ENCODE results near the gene GSTA2.

Gene GSTA2

GRCh38 chr6:52728394-52728793, 34.9 kb downstream of the GSTA2 start:
- H3K9ac ChIP-seq, result no peak overlapping the region
- no peak overlapping the region for H3K4me2 ChIP-seq
- no peaks in the 10 kb centered on the region for H4K20me1 ChIP-seq (ENCODE audit: insufficient read depth)
- H2AFZ ChIP-seq (ENCODE audit: low read depth), result no peak overlapping the region
- H3K27me3 ChIP-seq (ENCODE audit: insufficient read depth, low read depth), result no peaks in the 10 kb centered on the region
- H3K79me2 ChIP-seq (ENCODE audit: insufficient read depth, low read depth), result no peaks in the 10 kb centered on the region
- no peak overlapping the region for H3K27ac ChIP-seq
- H3K4me1 ChIP-seq (ENCODE audit: low read depth, poor library complexity, severe bottlenecking), result peaks cover 8% of the 10 kb centered on the region
- TF ChIP-seq CTCF (conservative IDR thresholded peaks at IDR 0.05; ENCODE audit: low read depth, low read length), result no peak
- no peak overlapping the region for H3K4me3 ChIP-seq (IDR thresholded peaks at IDR 0.05; ENCODE audit: insufficient read depth, low read depth, low read length)
- no peaks in the 10 kb centered on the region for H3K36me3 ChIP-seq (ENCODE audit: insufficient read depth)

GRCh38 chr6:52727908-52728307, 35.4 kb downstream of the GSTA2 start:
- no peak overlapping the region for H3K4me3 ChIP-seq (IDR thresholded peaks at IDR 0.05; ENCODE audit: insufficient read depth, low read depth, low read length)
- H4K20me1 ChIP-seq (ENCODE audit: insufficient read depth), result no peaks in the 10 kb centered on the region
- no peaks in the 10 kb centered on the region for H3K36me3 ChIP-seq (ENCODE audit: insufficient read depth)
- H3K9ac ChIP-seq, result no peak overlapping the region
- no peaks in the 10 kb centered on the region for H3K79me2 ChIP-seq (ENCODE audit: insufficient read depth, low read depth)
- H3K27me3 ChIP-seq (ENCODE audit: insufficient read depth, low read depth), result no peaks in the 10 kb centered on the region
- H3K4me1 ChIP-seq (ENCODE audit: low read depth, poor library complexity, severe bottlenecking), result peaks cover 8% of the 10 kb centered on the region
- no peak overlapping the region for H3K4me2 ChIP-seq
- no peak overlapping the region for H2AFZ ChIP-seq (ENCODE audit: low read depth)
- no peak overlapping the region for H3K27ac ChIP-seq
- TF ChIP-seq CTCF (conservative IDR thresholded peaks at IDR 0.05; ENCODE audit: low read depth, low read length), result no peak

- peaks cover 8% of the 10 kb centered on the region for H3K4me1 ChIP-seq (ENCODE audit: low read depth, poor library complexity, severe bottlenecking)
- H3K4me2 ChIP-seq, result no peak overlapping the region
- no peak overlapping the region for H3K9ac ChIP-seq
- no peaks in the 10 kb centered on the region for H3K36me3 ChIP-seq (ENCODE audit: insufficient read depth)
- no peaks in the 10 kb centered on the region for H3K27me3 ChIP-seq (ENCODE audit: insufficient read depth, low read depth)
- no peaks in the 10 kb centered on the region for H4K20me1 ChIP-seq (ENCODE audit: insufficient read depth)
- no peaks in the 10 kb centered on the region for H3K79me2 ChIP-seq (ENCODE audit: insufficient read depth, low read depth)
- H3K27ac ChIP-seq, result no peak overlapping the region
- H3K4me3 ChIP-seq (IDR thresholded peaks at IDR 0.05; ENCODE audit: insufficient read depth, low read depth, low read length), result no peak overlapping the region
- H2AFZ ChIP-seq (ENCODE audit: low read depth), result no peak overlapping the region
- no peak for TF ChIP-seq CTCF (conservative IDR thresholded peaks at IDR 0.05; ENCODE audit: low read depth, low read length)
Measured at GRCh38 chr6:52726741-52727535, 36.3 kb downstream of the GSTA2 start.

- Histone ChIP-seq H3K36me3 (ENCODE audit: insufficient read depth) (no peaks in the 10 kb centered on the region), H3K4me2 (no peak overlapping the region), H3K27me3 (ENCODE audit: insufficient read depth, low read depth) (no peaks in the 10 kb centered on the region), H3K9ac (no peak overlapping the region), H3K27ac (no peak overlapping the region), H2AFZ (ENCODE audit: low read depth) (no peak overlapping the region), H3K4me1 (ENCODE audit: low read depth, poor library complexity, severe bottlenecking) (peaks cover 8% of the 10 kb centered on the region), H3K79me2 (ENCODE audit: insufficient read depth, low read depth) (no peaks in the 10 kb centered on the region), H3K4me3 (IDR thresholded peaks at IDR 0.05; ENCODE audit: insufficient read depth, low read depth, low read length) (no peak overlapping the region), H4K20me1 (ENCODE audit: insufficient read depth) (no peaks in the 10 kb centered on the region)
- no peak for TF ChIP-seq CTCF (conservative IDR thresholded peaks at IDR 0.05; ENCODE audit: low read depth, low read length)
Measured at GRCh38 chr6:52726193-52726542, 37.1 kb downstream of the GSTA2 start.
